Measurements from ENCODE around the gene C2CD4D.
"Not testable (repeated sequence)": the region's sequence is repeated elsewhere in the genome, so short reads cannot be mapped to it uniquely, and the experiment has no call there.

Gene C2CD4D

GRCh38 chr1:151839457-151840403 is at the start of gene C2CD4D:
Gene C2CD4D (minus strand): TSS chr1:151839820. CDS start chr1:151838989, 831 bp downstream.
- peak within 1 kb of the TSS; percentile 34 for H3K4me3 ChIP-seq (ENCODE audit: low read depth, low read length)
- DNase-seq (ENCODE audit: low read depth) = no peak

GRCh38 chr1:151888972-151889570 is 49.5 kb upstream of the C2CD4D start:
- DNase-seq (ENCODE audit: low read depth) = no peak
- no peak overlapping the region for H3K4me3 ChIP-seq (ENCODE audit: low read depth, low read length)

GRCh38 chr1:151887028-151887427 is 47.4 kb upstream of the C2CD4D start:
- DNase-seq (ENCODE audit: low read depth) = peak; percentile 25
- H3K4me3 ChIP-seq (ENCODE audit: low read depth, low read length) = no peak overlapping the region

DNA sequence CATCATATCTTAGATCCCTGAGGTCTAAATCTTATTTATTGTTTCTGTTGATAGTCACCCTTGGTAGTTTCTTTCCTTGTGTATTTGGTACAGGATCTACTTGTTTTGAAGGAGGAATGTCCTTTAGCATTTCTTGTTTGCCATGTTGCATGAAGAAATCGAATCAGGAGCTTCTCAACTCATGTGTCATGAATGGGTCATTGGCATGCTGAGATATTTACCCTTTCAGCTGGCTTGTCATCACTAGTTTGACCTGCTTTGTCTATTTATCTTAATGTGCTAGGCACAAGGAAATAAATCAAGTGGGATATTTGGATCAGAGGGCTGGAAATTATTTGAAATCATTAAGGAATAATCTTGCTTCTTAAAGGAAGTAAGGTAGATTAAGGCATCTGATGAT is 45.9 kb upstream of the C2CD4D start:
- no peak for DNase-seq (ENCODE audit: low read depth)
- no peak overlapping the region for H3K4me3 ChIP-seq (ENCODE audit: low read depth, low read length)

GRCh38 chr1:151884879-151885278 is 45.3 kb upstream of the C2CD4D start:
- H3K4me3 ChIP-seq (ENCODE audit: low read depth, low read length); DNase-seq (ENCODE audit: low read depth): not testable (repeated sequence)

- not testable (repeated sequence) for H3K4me3 ChIP-seq (ENCODE audit: low read depth, low read length); DNase-seq (ENCODE audit: low read depth)
Measured at GRCh38 chr1:151884445-151884844, 44.8 kb upstream of the C2CD4D start.

GRCh38 chr1:151883898-151884297 is 44.3 kb upstream of the C2CD4D start:
- not testable (repeated sequence) for DNase-seq (ENCODE audit: low read depth); H3K4me3 ChIP-seq (ENCODE audit: low read depth, low read length)

GRCh38 chr1:151882918-151883317 is 43.3 kb upstream of the C2CD4D start:
- not testable (repeated sequence) for H3K4me3 ChIP-seq (ENCODE audit: low read depth, low read length); DNase-seq (ENCODE audit: low read depth)

- no peak for DNase-seq (ENCODE audit: low read depth)
- H3K4me3 ChIP-seq (ENCODE audit: low read depth, low read length) = no peak overlapping the region
Measured at GRCh38 chr1:151882466-151882865, 42.8 kb upstream of the C2CD4D start.

GRCh38 chr1:151881479-151881878 is 41.9 kb upstream of the C2CD4D start:
- no peak overlapping the region for H3K4me3 ChIP-seq (ENCODE audit: low read depth, low read length)

DNA sequence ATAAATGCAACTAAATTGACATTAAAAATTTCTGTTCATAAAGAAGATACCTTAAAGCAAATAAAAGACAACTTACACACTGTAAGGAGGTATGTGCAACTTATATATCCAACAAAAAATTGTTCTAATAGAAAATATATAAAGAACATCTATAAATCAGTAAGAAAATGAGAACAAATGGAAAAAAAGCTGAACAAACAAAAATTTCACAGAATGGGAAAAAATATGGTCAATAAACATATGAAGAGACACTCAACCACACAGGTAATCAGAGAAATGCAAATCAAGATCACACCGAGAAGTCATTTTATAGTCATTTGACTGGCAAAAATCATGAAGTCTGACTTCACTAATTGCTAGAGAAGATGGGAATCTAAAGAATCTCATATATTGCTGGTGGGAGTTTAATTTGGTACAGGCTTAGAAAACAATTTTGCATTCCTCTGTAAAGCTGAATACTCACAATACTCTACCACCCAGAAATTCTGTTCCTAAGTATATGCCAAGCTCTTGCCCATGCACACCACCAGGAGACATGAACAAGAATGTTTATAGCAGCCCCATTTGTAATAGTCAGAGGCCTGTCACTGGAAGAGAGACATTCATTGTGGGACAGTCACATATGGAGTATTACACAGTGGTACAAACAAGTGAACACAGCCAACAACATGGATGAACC is 35.9 kb upstream of the C2CD4D start:
- DNase-seq (ENCODE audit: low read depth) = no peak

More at GRCh38 chr1:151881479-151881878, 41.9 kb upstream of the C2CD4D start:
- DNase-seq (ENCODE audit: low read depth) = no peak

GRCh38 chr1:151872776-151873175 is 33.2 kb upstream of the C2CD4D start:
- H3K4me3 ChIP-seq (ENCODE audit: low read depth, low read length); DNase-seq (ENCODE audit: low read depth): not testable (repeated sequence)

More for the DNA sequence above, 35.9 kb upstream of the C2CD4D start:
- no peak overlapping the region for H3K4me3 ChIP-seq (ENCODE audit: low read depth, low read length)

GRCh38 chr1:151871284-151872030 is 31.8 kb upstream of the C2CD4D start:
- no peak for DNase-seq (ENCODE audit: low read depth)
- H3K4me3 ChIP-seq (ENCODE audit: low read depth, low read length) = no peak overlapping the region

DNA sequence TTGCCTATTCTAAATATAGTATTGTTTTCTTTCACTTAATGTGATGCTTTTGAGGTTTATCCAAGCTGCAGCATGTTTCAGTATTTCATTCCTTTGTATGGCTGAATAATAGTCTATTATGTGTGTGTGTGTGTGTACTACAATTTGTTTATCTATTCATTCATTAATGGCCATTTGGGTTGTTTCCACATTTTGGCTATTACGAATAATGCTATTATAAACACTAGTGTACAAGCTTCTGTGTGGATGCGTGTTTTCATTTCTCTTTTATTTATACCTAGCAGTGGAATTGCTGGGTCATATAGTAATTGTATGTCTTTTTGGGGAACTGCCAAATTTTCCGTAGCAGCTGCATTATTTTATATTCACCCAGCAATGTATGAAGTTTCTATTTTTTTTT is 28.9 kb upstream of the C2CD4D start:
- DNase-seq (ENCODE audit: low read depth) = no peak
- H3K4me3 ChIP-seq (ENCODE audit: low read depth, low read length) = no peak overlapping the region

- no peak overlapping the region for H3K4me3 ChIP-seq (ENCODE audit: low read depth, low read length)
- peak; percentile 65 for DNase-seq (ENCODE audit: low read depth)
Measured at GRCh38 chr1:151867765-151868411, 28.3 kb upstream of the C2CD4D start.

GRCh38 chr1:151867321-151867720 is 27.7 kb upstream of the C2CD4D start:
- DNase-seq (ENCODE audit: low read depth) = peak; percentile 28
- H3K4me3 ChIP-seq (ENCODE audit: low read depth, low read length) = no peak overlapping the region

DNA sequence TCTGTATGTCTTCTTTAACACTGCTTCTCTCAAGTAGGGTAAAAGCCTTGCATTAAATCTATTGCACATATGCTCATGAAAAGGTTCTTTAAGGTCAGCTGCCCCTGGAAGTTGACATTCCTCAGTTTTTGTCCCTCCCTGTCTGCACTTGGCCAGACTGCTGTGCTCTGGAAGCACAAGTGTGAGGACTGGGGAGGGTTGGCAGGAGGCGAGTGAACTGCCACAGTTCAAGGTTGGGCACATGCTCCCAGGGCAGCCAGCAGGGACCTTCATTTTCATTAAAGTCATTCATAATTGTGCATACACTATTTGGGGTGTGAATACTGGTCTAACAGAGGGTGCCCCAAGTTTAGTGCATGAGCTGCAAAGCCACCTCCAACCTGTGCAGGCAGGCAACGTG is 24.8 kb upstream of the C2CD4D start:
- DNase-seq (ENCODE audit: low read depth) = no peak

GRCh38 chr1:151862604-151863003 is 23.0 kb upstream of the C2CD4D start:
- DNase-seq (ENCODE audit: low read depth) = no peak
- H3K4me3 ChIP-seq (ENCODE audit: low read depth, low read length) = no peak overlapping the region

More for the DNA sequence above, 24.8 kb upstream of the C2CD4D start:
- no peak overlapping the region for H3K4me3 ChIP-seq (ENCODE audit: low read depth, low read length)

Measured in skeletal muscle cell (primary cell).